ENCODE data around the gene DLL1. TPM values are rescaled to one million over a fixed set of nuclear protein-coding genes. Genes with fewer than 3 reads are reported as not detected.
A peak's percentile ranks its signal among the peaks of the same experiment; 100 is the strongest.

DLL1 gene
- total RNA-seq, 4 donors from 2014 or later, result 8.7 to 24.3 (median 19.2) TPM

- intact Hi-C loops (cut with DNase I; ENCODE audit: low total_unique reads), result no loop called here
- no peak for DNase-seq
- no peak overlapping the region for H3K27ac ChIP-seq
- no peaks in the 10 kb centered on the region for H3K9me3 ChIP-seq
- no peaks in the 10 kb centered on the region for H3K4me1 ChIP-seq
- no peaks in the 10 kb centered on the region for H3K27me3 ChIP-seq
- H3K36me3 ChIP-seq, result no peaks in the 10 kb centered on the region
- H3K4me3 ChIP-seq, result no peak overlapping the region
- no peak for TF ChIP-seq POLR2A (IDR thresholded peaks at IDR 0.05)
- no peak for TF ChIP-seq CTCF (IDR thresholded peaks at IDR 0.05)
These were observed 17.9 kb upstream of the DLL1 start for GRCh38 chr6:170308761-170309160.

GRCh38 chr6:170307080-170307545 is 16.2 kb upstream of the DLL1 start:
- intact Hi-C loops (cut with DNase I; ENCODE audit: low total_unique reads), result no loop called here
- H3K4me1 ChIP-seq, result no peaks in the 10 kb centered on the region
- DNase-seq, result no peak

GRCh38 chr6:170306324-170307079 is 15.6 kb upstream of the DLL1 start, which contains the start of gene FAM120B:
TSS of gene FAM120B (plus strand) at chr6:170306758. CDS start at chr6:170317391, 10,633 bp downstream.
- DNase-seq, result peak; percentile 96 to 98
- Histone ChIP-seq H3K4me3 (peak within 1 kb of the TSS; percentile 85 to 99), H3K4me1 (no peaks in the 10 kb centered on the region), H3K27ac (peak within 1 kb of the TSS; percentile 82 to 89), H3K9me3 (no peaks in the 10 kb centered on the region), H3K36me3 (no peaks in the 10 kb centered on the region), H3K27me3 (no peaks in the 10 kb centered on the region)
- TF ChIP-seq CTCF (IDR thresholded peaks at IDR 0.05) (peak in 2 of 4 experiments; percentile 10 to 20), POLR2A (IDR thresholded peaks at IDR 0.05) (peak; percentile 80 to 91)
- intact Hi-C loops (cut with DNase I; ENCODE audit: low total_unique reads), result no loop called here

More at GRCh38 chr6:170307080-170307545, 16.2 kb upstream of the DLL1 start:
- H3K36me3 ChIP-seq, result no peaks in the 10 kb centered on the region
- TF ChIP-seq CTCF (IDR thresholded peaks at IDR 0.05) (no peak), POLR2A (IDR thresholded peaks at IDR 0.05) (no peak)
- H3K4me3 ChIP-seq, result peak overlapping the region; percentile 85 to 99
- no peaks in the 10 kb centered on the region for H3K27me3 ChIP-seq
- peak overlapping the region; percentile 82 to 89 for H3K27ac ChIP-seq
- no peaks in the 10 kb centered on the region for H3K9me3 ChIP-seq

GRCh38 chr6:170305805-170306323 is 15.0 kb upstream of the DLL1 start:
- no peak for DNase-seq
- intact Hi-C loops (cut with DNase I; ENCODE audit: low total_unique reads), result no loop called here
- Histone ChIP-seq H3K4me3 (peak overlapping the region; percentile 53 to 99), H3K36me3 (no peaks in the 10 kb centered on the region), H3K27me3 (no peaks in the 10 kb centered on the region), H3K4me1 (no peaks in the 10 kb centered on the region), H3K9me3 (no peaks in the 10 kb centered on the region), H3K27ac (peak overlapping the region; percentile 48 to 89)
- no peak for TF ChIP-seq POLR2A (IDR thresholded peaks at IDR 0.05)

- Histone ChIP-seq H3K4me3 (no peak overlapping the region), H3K9me3 (no peaks in the 10 kb centered on the region), H3K36me3 (no peaks in the 10 kb centered on the region), H3K27me3 (peaks cover 6 to 8% of the 10 kb centered on the region in 2 donors), H3K4me1 (peaks cover 0 to 8% of the 10 kb centered on the region in 2 donors), H3K27ac (no peak overlapping the region)
- no peak for DNase-seq
- intact Hi-C loops (cut with DNase I; ENCODE audit: low total_unique reads), result no loop called here
- TF ChIP-seq POLR2A (IDR thresholded peaks at IDR 0.05), result no peak
- no peak for TF ChIP-seq CTCF (IDR thresholded peaks at IDR 0.05)
These were observed 10.3 kb upstream of the DLL1 start for GRCh38 chr6:170301184-170301583.

Measured in uterus (tissue), 4 donors.